WTC11 (cell line): ENCODE measurements around the gene PXDC1. TPM values are rescaled to one million over a fixed set of nuclear protein-coding genes. Genes with fewer than 3 reads are reported as not detected.
"Not testable (repeated sequence)": the region's sequence is repeated elsewhere in the genome, so short reads cannot be mapped to it uniquely, and the experiment has no call there.

ENCODE experiments used
- ATAC-seq: fragments of 200-7000 bp; cut with Tn5 transposase; 2 replicates; pipeline ENCODE4 v1.10.0; 2021; ENCODE audit warnings: mild to moderate bottlenecking, moderate library complexity
- CTCF ChIA-PET: fragments of 300-600 bp; sonication (Branson Sonifier 250); formaldehyde crosslinking; loops from one replicate; lab custom pipeline; 2021; ENCODE audit warnings: antibody characterized with exemption; lab: Charles Lee
- POLR2A ChIA-PET: fragments of 350-600 bp; sonication (Branson Sonifier 250); formaldehyde crosslinking; loops from one replicate; lab custom pipeline; 2021; ENCODE audit warnings: antibody characterized with exemption; lab: Charles Lee
- DNase-seq: peaks from one replicate; pipeline ENCODE4 v3.0.0; 2021; ENCODE audit warnings: low spot score
- H3K27ac Mint-ChIP-seq: 2 replicates; pipeline ENCODE4 v1.8.0; 2021; ENCODE audit warnings: mixed read lengths
- H3K27me3 Mint-ChIP-seq: 2 replicates; pipeline ENCODE4 v1.8.0; 2021; ENCODE audit warnings: low read depth, mild to moderate bottlenecking, moderate library complexity, mixed read lengths
- H3K36me3 Mint-ChIP-seq: 2 replicates; pipeline ENCODE4 v1.8.0; 2021; ENCODE audit warnings: mixed read lengths
- H3K4me1 Mint-ChIP-seq: 2 replicates; pipeline ENCODE4 v1.8.0; 2022; ENCODE audit warnings: mixed read lengths
- H3K4me3 Mint-ChIP-seq: 2 replicates; pipeline ENCODE4 v1.8.0; 2021; ENCODE audit warnings: mild to moderate bottlenecking, moderate library complexity, mixed read lengths
- H3K9me3 Mint-ChIP-seq: 2 replicates; pipeline ENCODE4 v1.8.0; 2021; ENCODE audit warnings: mixed read lengths
- CDX4 ChIP-seq: fragments of 250-450 bp; sonication (Bioruptor Pico); IDR thresholded peaks from 2 replicates; pipeline ENCODE4 v1.9.0; 2021; ENCODE audit warnings: moderate library complexity, mild to moderate bottlenecking, inconsistent platforms, borderline replicate concordance
- E2F5 ChIP-seq: sonication (generic); formaldehyde crosslinking; IDR thresholded peaks from 2 replicates; pipeline ENCODE4 v1.8.1; 2022; ENCODE audit warnings: mild to moderate bottlenecking, moderate library complexity, missing genetic modification reagents
- EMX1 ChIP-seq: fragments of 250-450 bp; sonication (Bioruptor Pico); IDR thresholded peaks from 2 replicates; pipeline ENCODE4 v1.8.0; 2021; ENCODE audit warnings: mild to moderate bottlenecking
- FOXK1 ChIP-seq: sonication (generic); formaldehyde crosslinking; IDR thresholded peaks from 2 replicates; pipeline ENCODE4 v1.8.0; 2022; ENCODE audit warnings: mild to moderate bottlenecking, moderate library complexity, missing genetic modification reagents
- NFYB ChIP-seq: sonication (generic); formaldehyde crosslinking; conservative IDR thresholded peaks from 2 replicates; pipeline ENCODE4 v1.8.0; 2022; ENCODE audit warnings: low read depth, missing genetic modification reagents
- TCF7 ChIP-seq: sonication (generic); formaldehyde crosslinking; IDR thresholded peaks from 2 replicates; pipeline ENCODE4 v1.8.0; 2022; ENCODE audit warnings: mild to moderate bottlenecking, low read depth, missing genetic modification reagents, moderate library complexity
- ZBTB21 ChIP-seq: sonication (generic); formaldehyde crosslinking; IDR thresholded peaks from 2 replicates; pipeline ENCODE4 v1.8.1; 2023; ENCODE audit warnings: mild to moderate bottlenecking, missing genetic modification reagents, borderline replicate concordance
- ZNF532 ChIP-seq: fragments of 250-450 bp; sonication (Bioruptor Pico); IDR thresholded peaks from 2 replicates; pipeline ENCODE4 v1.9.0; 2021; ENCODE audit warnings: mild to moderate bottlenecking, borderline replicate concordance
- total RNA-seq: library from RNA; stranded (reverse); gene quantifications from 3 replicates; pipeline ENCODE4 v1.2.3, GENCODE V29; 2021

PXDC1 gene
- total RNA-seq, 1 experiment from 2014 or later = 3.3 TPM

GRCh38 chr6:3775386-3775785, 23.9 kb upstream of the PXDC1 start (continued):
- TF ChIP-seq CDX4 (CRISPR knock-in tag) (no peak), ZBTB21 (CRISPR knock-in tag) (no peak), EMX1 (CRISPR knock-in tag) (no peak), TCF7 (CRISPR knock-in tag) (no peak)

GRCh38 chr6:3773678-3774298, 22.3 kb upstream of the PXDC1 start:
- ATAC-seq (no peak), DNase-seq (no peak)
- no peak overlapping the region for H3K4me3 Mint-ChIP-seq
- CTCF ChIA-PET = no interaction called here
- no peaks in the 10 kb centered on the region for H3K27me3 Mint-ChIP-seq
- peaks cover 24% of the 10 kb centered on the region for H3K4me1 Mint-ChIP-seq
- no peak for TF ChIP-seq FOXK1 (CRISPR knock-in tag)
- POLR2A ChIA-PET = interaction anchor here (0.6 kb wide), 1 partner anchor 218 kb away, joined by 11 read pairs; no protein-coding TSS in a partner anchor
- peaks cover 12% of the 10 kb centered on the region for H3K9me3 Mint-ChIP-seq
- no peak overlapping the region for H3K27ac Mint-ChIP-seq
- H3K36me3 Mint-ChIP-seq = no peaks in the 10 kb centered on the region

GRCh38 chr6:3772127-3772999, 20.9 kb upstream of the PXDC1 start:
- H3K36me3 Mint-ChIP-seq, DNase-seq, H3K27ac Mint-ChIP-seq, H3K4me3 Mint-ChIP-seq, H3K27me3 Mint-ChIP-seq, POLR2A ChIA-PET, ATAC-seq: not testable (repeated sequence)
- TF ChIP-seq NFYB (CRISPR knock-in tag) = peak; percentile 69
- Mint-ChIP-seq H3K4me1 (peaks cover 21% of the 10 kb centered on the region), H3K9me3 (peaks cover 12% of the 10 kb centered on the region)
- CTCF ChIA-PET = interaction anchor here (1.3 to 3.7 kb wide), 2 partner anchors 16 to 77 kb away, joined by 3 to 21 read pairs; partner anchors contain the start of gene FAM50B

- Mint-ChIP-seq H3K36me3 (no peaks in the 10 kb centered on the region), H3K27me3 (no peaks in the 10 kb centered on the region), H3K4me3 (no peak overlapping the region), H3K9me3 (peaks cover 12% of the 10 kb centered on the region), H3K4me1 (peaks cover 16% of the 10 kb centered on the region), H3K27ac (no peak overlapping the region)
- 0 out of 2 replicates have a peak, but pooled peaks have one; percentile 34 for TF ChIP-seq E2F5 (CRISPR knock-in tag)
- TF ChIP-seq ZNF532 (CRISPR knock-in tag) = no peak
- ATAC-seq (no peak), DNase-seq (no peak)
- ChIA-PET CTCF (interaction anchor here (1.3 to 3.7 kb wide), 2 partner anchors 16 to 78 kb away, joined by 3 to 21 read pairs; partner anchors contain the start of gene FAM50B), POLR2A (interaction anchor here (0.6 kb wide), 1 partner anchor 77 kb away, joined by 3 read pairs; no protein-coding TSS in a partner anchor)
Observed at GRCh38 chr6:3771407-3772011, 20.0 kb upstream of the PXDC1 start.
